HepG2 (cell line): ENCODE results near the gene DPEP1. TPM values are rescaled to one million over a fixed set of nuclear protein-coding genes. Genes with fewer than 3 reads are reported as not detected.

Source experiments
- ATAC-seq: fragments of 200-7000 bp; cut with Tn5 transposase; 3 replicates; pipeline ENCODE4 v1.9.1; 2020; ENCODE audit warnings: mild to moderate bottlenecking, moderate library complexity
- BruUV-seq: library from RNA; stranded (reverse); fragments of 400-500 nt; replicated peaks from 2 replicates; lab custom pipeline; 2021; lab: Mats Ljungman, UMichigan
- CTCF ChIA-PET: fragments of 300-600 bp; formaldehyde crosslinking; extraction: SDS; loops from one replicate; lab custom pipeline; 2021; ENCODE audit warnings: low total read pairs, inconsistent platforms, low intra/inter-chr PET ratio; lab: Yijun Ruan, JAX
- POLR2A ChIA-PET: fragments of 350-600 bp; sonication (Branson Sonifier 250); formaldehyde crosslinking; loops from one replicate; lab custom pipeline; 2020; ENCODE audit warnings: antibody characterized with exemption, inconsistent platforms; lab: Yijun Ruan, JAX
- DNase-seq: peaks from one replicate; pipeline ENCODE4 v3.0.0-alpha.2; 2015; ENCODE audit warnings: low spot score
- FAIRE-seq: peaks from 3 replicates; lab custom pipeline; 2011; peaks lifted over from hg19 to GRCh38; lab: Jason Lieb, UNC
- H2AFZ ChIP-seq: one replicate; pipeline ENCODE4 v1.6.1; 2011; ENCODE audit warnings: low read length, inconsistent platforms
- H3K27ac ChIP-seq: fragments of 300-600 bp; 3 replicates; pipeline ENCODE4 v1.8.0; 2011; ENCODE audit warnings: mixed run types, mild to moderate bottlenecking, mixed read lengths, low read length, inconsistent platforms; ENCODE audit not compliant: insufficient read depth; ENCODE audit errors: extremely low read length
- H3K27me3 ChIP-seq, 2 experiments: fragments of 200-600 bp in 1 of 2; 2 replicates in 1 of 2; 3 replicates in 1 of 2; pipeline versions ENCODE4 v1.6.0 to v1.8.0; 2011; ENCODE audit warnings: low read length in 2 of 2, mild to moderate bottlenecking in 2 of 2, moderate library complexity in 2 of 2, inconsistent platforms in 1 of 2; ENCODE audit not compliant: insufficient read depth in 2 of 2, control insufficient read depth in 1 of 2
- H3K36me3 ChIP-seq, 2 experiments: fragments of 200-600 bp in 1 of 2; replicated peaks in 1 of 2; 2 replicates in 1 of 2; 3 replicates in 1 of 2; pipeline versions ENCODE4 v1.5.1 to v1.8.0; 2011; ENCODE audit warnings: low read length in 2 of 2, inconsistent platforms in 1 of 2; ENCODE audit not compliant: insufficient read depth in 2 of 2, control insufficient read depth in 1 of 2
- H3K4me1 ChIP-seq: 2 replicates; pipeline ENCODE4 v1.5.1; 2012; ENCODE audit warnings: low read length, inconsistent platforms; ENCODE audit not compliant: insufficient read depth
- H3K4me2 ChIP-seq: 2 replicates; pipeline ENCODE4 v1.6.0; 2011; ENCODE audit warnings: low read depth, low read length, inconsistent platforms
- H3K4me3 ChIP-seq, 3 experiments: fragments of 200-600 bp in 1 of 3; sonication (generic), shearing (Covaris generic) in 1 of 3; replicated peaks in 1 of 3; 2 replicates each; pipeline ENCODE4 v1.5.1; 2011 to 2016; ENCODE audit warnings: low read length in 3 of 3, inconsistent platforms in 2 of 3, low read depth in 2 of 3, mild to moderate bottlenecking in 2 of 3, control low read depth in 1 of 3, mixed read lengths in 1 of 3; ENCODE audit not compliant: insufficient read depth in 1 of 3
- H3K79me2 ChIP-seq: one replicate; pipeline ENCODE4 v1.6.1; 2011; ENCODE audit warnings: low read length, inconsistent platforms; ENCODE audit not compliant: insufficient read depth
- H3K9ac ChIP-seq: 2 replicates; pipeline ENCODE4 v1.6.0; 2011; ENCODE audit warnings: mild to moderate bottlenecking, low read depth, low read length, inconsistent platforms; ENCODE audit not compliant: insufficient read depth
- H3K9me3 ChIP-seq: 2 replicates; pipeline ENCODE4 v1.5.1; 2012; ENCODE audit warnings: mild to moderate bottlenecking, low read length
- H4K20me1 ChIP-seq: 2 replicates; pipeline ENCODE4 v1.6.0; 2011; ENCODE audit warnings: inconsistent platforms, mild to moderate bottlenecking, low read length, moderate library complexity; ENCODE audit not compliant: insufficient read depth
- AGO2 ChIP-seq: fragments of 200-400 bp; formaldehyde crosslinking; optimal IDR thresholded peaks from 2 replicates; pipeline ENCODE3; 2017; ENCODE audit warnings: mild to moderate bottlenecking, low read depth, low read length, moderate library complexity
- E2F5 ChIP-seq: sonication (generic); formaldehyde crosslinking; conservative IDR thresholded peaks from 2 replicates; pipeline ENCODE4 v1.4.0; 2020; ENCODE audit warnings: missing genetic modification reagents
- MBD4 ChIP-seq: IDR thresholded peaks from 2 replicates; pipeline ENCODE4 v1.6.1; 2012; ENCODE audit warnings: low read length, inconsistent platforms, borderline replicate concordance
- NFE2L2 ChIP-seq: fragments of 150-350 bp; IDR thresholded peaks from 2 replicates; pipeline ENCODE4 v1.6.1; 2014; ENCODE audit warnings: low read length
- NR0B2 ChIP-seq: sonication (generic); formaldehyde crosslinking; IDR thresholded peaks from 2 replicates; pipeline ENCODE4 v1.4.0; 2020; ENCODE audit warnings: mild to moderate bottlenecking, missing genetic modification reagents
- PAX8 ChIP-seq: sonication (generic); formaldehyde crosslinking; IDR thresholded peaks from 2 replicates; pipeline ENCODE4 v1.8.0; 2022; ENCODE audit warnings: mild to moderate bottlenecking, missing genetic modification reagents, borderline replicate concordance
- PREB ChIP-seq: sonication (generic); formaldehyde crosslinking; IDR thresholded peaks from 2 replicates; pipeline ENCODE4 v1.4.0; 2020; ENCODE audit warnings: missing genetic modification reagents
- PRPF4 ChIP-seq: fragments of 200-400 bp; formaldehyde crosslinking; IDR thresholded peaks from 2 replicates; pipeline ENCODE4 v1.6.1; 2016; ENCODE audit warnings: low read length, low read depth; ENCODE audit not compliant: poor library complexity, severe bottlenecking
- RFXANK ChIP-seq: IDR thresholded peaks from 2 replicates; pipeline ENCODE4 v1.6.1; 2016
- ZEB1 ChIP-seq: IDR thresholded peaks from 2 replicates; pipeline ENCODE4 v1.6.1; 2012; ENCODE audit warnings: mild to moderate bottlenecking, low read depth, inconsistent platforms; ENCODE audit not compliant: insufficient replicate concordance
- ZFP36L2 ChIP-seq: sonication (generic); formaldehyde crosslinking; IDR thresholded peaks from 2 replicates; pipeline ENCODE4 v1.4.0; 2020; ENCODE audit warnings: missing genetic modification reagents
- ZNF543 ChIP-seq: sonication (generic); formaldehyde crosslinking; IDR thresholded peaks from 2 replicates; pipeline ENCODE4 v1.4.0; 2020; ENCODE audit warnings: mild to moderate bottlenecking, missing genetic modification reagents
- ZNF768 ChIP-seq: sonication (generic); formaldehyde crosslinking; IDR thresholded peaks from 2 replicates; pipeline ENCODE4 v1.4.0; 2020; ENCODE audit warnings: missing genetic modification reagents
- ZNF850 ChIP-seq: sonication (generic); formaldehyde crosslinking; conservative IDR thresholded peaks from 2 replicates; pipeline ENCODE4 v1.9.0; 2021; ENCODE audit warnings: mild to moderate bottlenecking, missing genetic modification reagents
- WGBS: methylation state at CpG from one replicate; pipeline ENCODE4 v1.1.6; 2017; ENCODE audit warnings: low lambda C conversion rate; 5-methylcytosine and 5-hydroxymethylcytosine counted together
- in situ Hi-C: cut with HindIII; loops from 2 replicates; pipeline ENCODE4 v1.10.0; 2017; ENCODE audit warnings: low pct_unique_long_range_greater_than_20kb; ENCODE audit not compliant: extremely low pct_ligation_motif_present
- intact Hi-C: fragments of 100-400 bp; cut with micrococcal nuclease; formaldehyde crosslinking; loops from one replicate; pipeline ENCODE4 v1.10.0; 2022; ENCODE audit not compliant: unreplicated experiment
- polyA plus RNA-seq, 8 experiments: library from polyadenylated mRNA; depleted of rRNA in 3 of 8; stranded (reverse) in 7 of 8; unstranded in 1 of 8; fragments of >200 nt; fragmentation: Illumina TruSeq in 4 of 8; extraction: Trizol in 4 of 8; gene quantifications; 2 replicates each; pipeline versions ENCODE4 v1.2.1 to v1.2.3, GENCODE V29; 2011 to 2016; ENCODE audit warnings: low read depth in 4 of 8, missing spikeins in 1 of 8, mixed read lengths in 1 of 8; ENCODE audit not compliant: insufficient read depth in 1 of 8
- total RNA-seq, 5 experiments: library from RNA; depleted of rRNA; stranded (reverse); fragments of >200 nt; fragmentation: Illumina TruSeq; extraction: Trizol; gene quantifications; 2 replicates each; pipeline ENCODE4 v1.2.3, GENCODE V29; 2016; ENCODE audit warnings: low read depth in 1 of 5
- TF ChIP-seq, protein P1 (sequence below): sonication (generic); formaldehyde crosslinking; IDR thresholded peaks from 2 replicates; pipeline ENCODE4 v1.5.0; 2020; ENCODE audit warnings: missing genetic modification reagents
- TF ChIP-seq, protein P2 (sequence below): sonication (generic); formaldehyde crosslinking; IDR thresholded peaks from 2 replicates; pipeline ENCODE4 v1.4.0; 2020; ENCODE audit warnings: missing genetic modification reagents; ENCODE audit errors: not compliant biosample characterization
- TF ChIP-seq, protein P3 (sequence below): IDR thresholded peaks from 2 replicates; pipeline ENCODE4 v1.6.1; 2016; ENCODE audit warnings: missing biosample characterization, missing genetic modification reagents, low read depth

DPEP1 gene
- total and polyA plus RNA-seq, 2 of the 13 experiments (the other 11 are each of a cell fraction or from before 2014, with no cell fraction given): 37.6 to 52.2 TPM

- peaks cover 49% of the 10 kb centered on the region for H3K79me2 ChIP-seq
- H4K20me1 ChIP-seq: no peaks in the 10 kb centered on the region
- ATAC-seq (peak; percentile 93), DNase-seq (peak; percentile 78), FAIRE-seq (peak; percentile 94)
- CTCF ChIA-PET: interaction anchor here (1.1 kb wide), 1 partner anchor 16 kb away, joined by 3 read pairs; no protein-coding TSS in a partner anchor
- POLR2A ChIA-PET: interaction anchor here (0.5 to 2.8 kb wide), 5 partner anchors 30 to 335 kb away, joined by 3 to 21 read pairs (median 5); partner anchors contain the start of genes CDK10 and SPATA2L
- in situ Hi-C loops (loop anchor here (5.0 kb wide), 1 partner anchor 45 kb away; the partner anchor contains the start of gene SPATA2L), intact Hi-C loops (loop anchor here (2.0 kb wide), 1 partner anchor 43 kb away; the partner anchor contains the start of gene SPATA2L)
- H3K27ac ChIP-seq: peak within 1 kb of the TSS; percentile 64
- H3K4me1 ChIP-seq: peaks cover 38% of the 10 kb centered on the region
- peak within 1 kb of the TSS; percentile 96 for H3K9ac ChIP-seq
- H3K4me2 ChIP-seq: peak within 1 kb of the TSS; percentile 97
- under 1% methylated on average over 37 of the region's 99 CpGs for WGBS
- no peaks in the 10 kb centered on the region for H3K9me3 ChIP-seq
- BruUV-seq: no TSS peak
- H2AFZ ChIP-seq: peak within 1 kb of the TSS; percentile 81
- no peaks in the 10 kb centered on the region; a peak in 1 of 5 replicates for H3K27me3 ChIP-seq
- H3K4me3 ChIP-seq: peak within 1 kb of the TSS; percentile 91 to 100 (median 99)
- peaks cover 13 to 37% of the 10 kb centered on the region in 2 experiments for H3K36me3 ChIP-seq
- TF ChIP-seq NFE2L2 (no peak), ZEB1 (peak; percentile 39), NR0B2 (CRISPR knock-in tag) (peak; percentile 77; the same call in 1 of the 2 replicates), ZNF543 (CRISPR knock-in tag) (no peak; the same call in none of the 2 replicates), MBD4 (no peak), ZFP36L2 (CRISPR knock-in tag) (0 out of 2 replicates have a peak, but pooled peaks have one; percentile 40), PREB (CRISPR knock-in tag) (0 out of 2 replicates have a peak, but pooled peaks have one; percentile 15), AGO2 (no peak), PRPF4 (no peak), ZNF850 (CRISPR knock-in tag) (no peak), RFXANK (peak; percentile 42; the same call in 1 of the 2 replicates), ZNF768 (peak; percentile 67; the same call in 1 of the 2 replicates), E2F5 (CRISPR knock-in tag) (no peak), PAX8 (CRISPR knock-in tag) (0 out of 2 replicates have a peak, but pooled peaks have one; percentile 13)
- TF ChIP-seq, protein P1, sequence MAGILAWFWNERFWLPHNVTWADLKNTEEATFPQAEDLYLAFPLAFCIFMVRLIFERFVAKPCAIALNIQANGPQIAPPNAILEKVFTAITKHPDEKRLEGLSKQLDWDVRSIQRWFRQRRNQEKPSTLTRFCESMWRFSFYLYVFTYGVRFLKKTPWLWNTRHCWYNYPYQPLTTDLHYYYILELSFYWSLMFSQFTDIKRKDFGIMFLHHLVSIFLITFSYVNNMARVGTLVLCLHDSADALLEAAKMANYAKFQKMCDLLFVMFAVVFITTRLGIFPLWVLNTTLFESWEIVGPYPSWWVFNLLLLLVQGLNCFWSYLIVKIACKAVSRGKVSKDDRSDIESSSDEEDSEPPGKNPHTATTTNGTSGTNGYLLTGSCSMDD (CRISPR knock-in tag): no peak
- TF ChIP-seq, protein P2, sequence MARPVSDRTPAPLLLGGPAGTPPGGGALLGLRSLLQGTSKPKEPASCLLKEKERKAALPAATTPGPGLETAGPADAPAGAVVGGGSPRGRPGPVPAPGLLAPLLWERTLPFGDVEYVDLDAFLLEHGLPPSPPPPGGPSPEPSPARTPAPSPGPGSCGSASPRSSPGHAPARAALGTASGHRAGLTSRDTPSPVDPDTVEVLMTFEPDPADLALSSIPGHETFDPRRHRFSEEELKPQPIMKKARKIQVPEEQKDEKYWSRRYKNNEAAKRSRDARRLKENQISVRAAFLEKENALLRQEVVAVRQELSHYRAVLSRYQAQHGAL (CRISPR knock-in tag): peak; percentile 68
- TF ChIP-seq, protein P3, sequence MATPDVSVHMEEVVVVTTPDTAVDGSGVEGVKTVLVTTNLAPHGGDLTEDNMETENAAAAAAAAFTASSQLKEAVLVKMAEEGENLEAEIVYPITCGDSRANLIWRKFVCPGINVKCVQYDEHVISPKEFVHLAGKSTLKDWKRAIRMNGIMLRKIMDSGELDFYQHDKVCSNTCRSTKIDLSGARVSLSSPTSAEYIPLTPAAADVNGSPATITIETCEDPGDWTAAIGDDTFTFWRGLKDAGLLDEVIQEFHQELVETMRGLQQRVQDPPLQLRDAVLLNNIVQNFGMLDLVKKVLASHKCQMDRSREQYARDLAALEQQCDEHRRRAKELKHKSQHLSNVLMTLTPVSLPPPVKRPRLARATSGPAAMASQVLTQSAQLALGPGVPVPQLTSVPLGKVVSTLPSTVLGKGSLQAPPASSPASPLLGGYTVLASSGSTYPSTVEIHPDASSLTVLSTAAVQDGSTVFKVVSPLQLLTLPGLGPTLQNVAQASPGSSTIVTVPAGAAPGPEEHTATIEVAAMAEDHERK: peak; percentile 61; the same call in 1 of the 2 replicates
These were observed 44.2 kb downstream of the DPEP1 start, which contains the start of the genes CHMP1A and SPATA33 for GRCh38 chr16:89657442-89658220. CHMP1A (minus strand) TSS chr16:89657708; CDS start chr16:89657588, 120 bp downstream. SPATA33 (plus strand) TSS chr16:89657836; CDS start chr16:89657912, 76 bp downstream.
